Hippocampal formation (tissue), 2 donors: Measurements from ENCODE around the gene CENPE.
"Not testable (repeated sequence)": the region's sequence is repeated elsewhere in the genome, so short reads cannot be mapped to it uniquely, and the experiment has no call there.

ENCODE experiments used
- DNase-seq, 2 donors: peaks; one replicate each; lab custom pipeline; 2025; lab: John Stamatoyannopoulos, UW

Gene CENPE, protein sequence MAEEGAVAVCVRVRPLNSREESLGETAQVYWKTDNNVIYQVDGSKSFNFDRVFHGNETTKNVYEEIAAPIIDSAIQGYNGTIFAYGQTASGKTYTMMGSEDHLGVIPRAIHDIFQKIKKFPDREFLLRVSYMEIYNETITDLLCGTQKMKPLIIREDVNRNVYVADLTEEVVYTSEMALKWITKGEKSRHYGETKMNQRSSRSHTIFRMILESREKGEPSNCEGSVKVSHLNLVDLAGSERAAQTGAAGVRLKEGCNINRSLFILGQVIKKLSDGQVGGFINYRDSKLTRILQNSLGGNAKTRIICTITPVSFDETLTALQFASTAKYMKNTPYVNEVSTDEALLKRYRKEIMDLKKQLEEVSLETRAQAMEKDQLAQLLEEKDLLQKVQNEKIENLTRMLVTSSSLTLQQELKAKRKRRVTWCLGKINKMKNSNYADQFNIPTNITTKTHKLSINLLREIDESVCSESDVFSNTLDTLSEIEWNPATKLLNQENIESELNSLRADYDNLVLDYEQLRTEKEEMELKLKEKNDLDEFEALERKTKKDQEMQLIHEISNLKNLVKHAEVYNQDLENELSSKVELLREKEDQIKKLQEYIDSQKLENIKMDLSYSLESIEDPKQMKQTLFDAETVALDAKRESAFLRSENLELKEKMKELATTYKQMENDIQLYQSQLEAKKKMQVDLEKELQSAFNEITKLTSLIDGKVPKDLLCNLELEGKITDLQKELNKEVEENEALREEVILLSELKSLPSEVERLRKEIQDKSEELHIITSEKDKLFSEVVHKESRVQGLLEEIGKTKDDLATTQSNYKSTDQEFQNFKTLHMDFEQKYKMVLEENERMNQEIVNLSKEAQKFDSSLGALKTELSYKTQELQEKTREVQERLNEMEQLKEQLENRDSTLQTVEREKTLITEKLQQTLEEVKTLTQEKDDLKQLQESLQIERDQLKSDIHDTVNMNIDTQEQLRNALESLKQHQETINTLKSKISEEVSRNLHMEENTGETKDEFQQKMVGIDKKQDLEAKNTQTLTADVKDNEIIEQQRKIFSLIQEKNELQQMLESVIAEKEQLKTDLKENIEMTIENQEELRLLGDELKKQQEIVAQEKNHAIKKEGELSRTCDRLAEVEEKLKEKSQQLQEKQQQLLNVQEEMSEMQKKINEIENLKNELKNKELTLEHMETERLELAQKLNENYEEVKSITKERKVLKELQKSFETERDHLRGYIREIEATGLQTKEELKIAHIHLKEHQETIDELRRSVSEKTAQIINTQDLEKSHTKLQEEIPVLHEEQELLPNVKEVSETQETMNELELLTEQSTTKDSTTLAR (N-terminal part only)

DNA sequence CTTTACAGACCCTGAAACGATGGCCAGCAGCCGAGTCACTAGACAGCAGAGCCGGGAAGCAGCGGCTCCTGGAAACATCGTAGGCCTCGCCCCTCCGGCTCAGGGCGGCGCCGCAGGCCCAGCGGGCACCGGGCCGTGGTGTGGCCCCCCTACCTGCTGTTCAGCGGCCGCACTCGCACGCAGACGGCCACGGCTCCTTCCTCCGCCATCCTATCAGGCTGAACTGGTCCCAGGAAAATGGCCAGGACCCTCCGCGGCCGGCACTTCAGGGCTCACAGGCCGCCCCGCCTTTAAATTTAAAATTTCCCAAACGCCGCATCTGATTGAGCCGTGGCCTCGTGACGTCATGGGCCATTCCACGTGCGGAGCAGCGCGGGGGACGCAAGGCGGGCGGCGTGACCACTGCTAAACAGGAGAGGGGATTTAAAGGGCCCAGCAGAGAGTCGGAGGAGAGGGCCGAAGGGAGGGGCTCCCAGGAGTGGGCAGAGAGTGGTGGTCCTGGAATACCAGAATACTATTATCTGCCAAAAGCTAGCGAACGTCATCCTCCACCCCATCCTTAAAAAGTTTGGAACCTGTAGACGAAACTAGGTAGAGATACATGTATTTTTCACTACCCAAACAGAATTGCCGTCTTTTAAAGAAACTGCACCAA, at the start of gene CENPE:
Gene CENPE (minus strand): TSS at position 233 of the 655 bp plus-strand sequence. CDS start 24 bp downstream, at position 209.
- DNase-seq: peak; percentile 58 to 77

DNA sequence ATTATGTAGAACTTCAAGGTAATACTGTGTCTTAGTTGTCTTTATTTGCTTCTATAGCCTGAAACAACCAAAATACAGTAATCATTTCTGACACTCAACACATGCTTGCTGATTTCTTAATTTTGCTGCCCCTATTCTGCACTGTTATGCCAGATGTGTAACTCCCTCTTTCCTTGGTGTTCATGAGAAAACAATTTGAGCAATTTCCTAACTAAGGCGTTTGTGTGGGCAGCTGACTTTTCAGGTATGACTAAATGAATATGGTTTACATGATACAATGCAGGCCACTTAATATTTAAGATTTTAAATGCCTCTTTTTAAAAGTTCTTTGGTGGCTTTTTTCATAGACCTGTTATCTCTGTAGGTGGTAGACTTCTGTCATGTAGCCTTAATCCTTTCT, 46.1 kb upstream of the CENPE start:
- no peak for DNase-seq

DNA sequence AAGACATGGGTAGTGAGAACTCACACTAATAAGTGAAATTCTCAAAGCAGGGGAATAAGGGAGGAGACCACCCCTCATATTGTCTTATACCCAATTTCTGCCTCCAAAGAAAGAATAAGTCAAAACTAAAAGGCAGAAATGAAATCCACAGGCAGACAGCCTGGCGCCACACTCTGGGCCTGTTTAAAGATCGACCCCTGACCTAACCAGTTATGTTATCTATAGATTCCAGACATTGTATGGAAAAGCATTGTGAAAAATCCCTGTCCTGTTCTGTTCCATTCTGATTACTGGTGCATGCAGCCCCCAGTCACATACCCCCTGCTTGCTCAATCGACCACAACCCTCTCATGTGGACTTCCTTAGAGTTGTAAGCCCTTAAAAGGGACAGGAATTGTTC, 32.8 kb upstream of the CENPE start:
- DNase-seq: not testable (repeated sequence)

DNA sequence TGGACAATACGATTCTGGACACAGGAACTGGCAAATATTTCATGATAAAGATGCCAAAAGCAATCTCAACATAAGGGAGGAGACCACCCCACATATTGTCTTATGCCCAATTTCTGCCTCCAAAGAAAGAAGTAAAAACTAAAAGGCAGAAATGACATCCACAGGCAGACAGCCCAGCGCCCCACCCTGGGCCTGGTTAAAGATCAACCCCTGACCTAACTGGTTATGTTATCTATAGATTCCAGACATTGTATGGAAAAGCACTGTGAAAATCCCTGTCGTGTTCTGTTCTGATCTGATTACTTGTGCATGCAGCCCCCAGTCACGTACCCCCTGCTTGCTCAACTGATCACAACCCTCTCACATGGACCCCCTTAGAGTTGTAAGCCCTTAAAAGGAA, 25.4 kb upstream of the CENPE start:
- DNase-seq: not testable (repeated sequence)

DNA sequence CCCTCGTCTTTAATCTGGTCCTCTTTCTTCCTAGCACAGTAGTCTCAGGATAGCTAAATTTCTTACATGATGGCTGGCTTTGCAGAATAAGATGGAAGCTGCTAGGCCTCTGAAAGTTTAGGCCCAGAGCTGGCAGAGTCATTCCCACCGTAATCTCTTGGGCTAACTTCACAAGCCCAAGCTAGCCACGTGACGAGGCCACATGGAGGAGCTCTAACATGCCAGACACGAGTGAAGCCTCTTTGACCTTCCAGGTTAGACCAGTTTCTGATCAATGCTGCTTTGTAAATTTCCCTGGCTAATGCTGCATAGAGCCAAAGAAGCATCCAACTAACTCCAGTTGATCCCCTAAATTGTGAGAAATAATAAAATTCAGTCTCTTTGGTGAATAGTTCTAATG, 9.5 kb upstream of the CENPE start:
- peak in 1 of 2 donors; percentile 0 for DNase-seq

DNA sequence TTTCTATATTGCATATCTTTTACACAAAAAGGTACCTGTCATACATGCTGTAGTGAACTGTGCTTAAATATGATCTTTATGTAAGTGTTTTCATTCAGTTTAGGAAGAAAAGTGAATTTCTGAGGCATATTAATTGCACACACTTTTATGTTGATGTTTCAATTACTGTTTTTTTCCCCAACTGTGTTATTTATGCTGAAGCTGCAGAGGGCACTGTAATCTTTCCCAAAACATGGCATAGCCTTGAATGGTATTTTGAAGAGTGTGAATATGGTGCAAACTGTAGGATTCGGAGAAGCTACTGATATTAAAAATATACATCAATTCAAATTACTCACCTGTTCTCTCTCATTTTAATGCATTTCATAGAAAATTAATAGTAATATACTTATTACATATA, 6.0 kb upstream of the CENPE start:
- DNase-seq: peak; percentile 0 to 42

DNA sequence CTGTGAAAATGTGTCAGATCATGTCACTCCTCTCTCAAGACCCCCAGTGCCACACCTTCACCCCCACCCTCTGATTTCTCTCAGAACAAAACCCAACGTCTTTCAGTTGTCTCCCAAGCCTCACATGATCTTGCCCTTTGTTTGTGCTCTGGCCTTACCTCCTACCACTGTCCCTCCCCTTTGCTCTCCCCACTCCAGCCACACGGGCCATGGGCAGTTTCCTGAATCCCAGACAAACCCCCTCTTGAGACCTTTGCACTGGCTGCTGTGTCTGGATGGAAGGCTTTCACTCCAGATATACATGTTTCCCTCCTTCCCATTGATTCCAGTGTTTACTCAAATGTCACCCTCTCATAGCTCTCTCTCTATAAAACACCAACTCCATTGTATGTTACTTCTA, 3.6 kb upstream of the CENPE start:
- DNase-seq: no peak

DNA sequence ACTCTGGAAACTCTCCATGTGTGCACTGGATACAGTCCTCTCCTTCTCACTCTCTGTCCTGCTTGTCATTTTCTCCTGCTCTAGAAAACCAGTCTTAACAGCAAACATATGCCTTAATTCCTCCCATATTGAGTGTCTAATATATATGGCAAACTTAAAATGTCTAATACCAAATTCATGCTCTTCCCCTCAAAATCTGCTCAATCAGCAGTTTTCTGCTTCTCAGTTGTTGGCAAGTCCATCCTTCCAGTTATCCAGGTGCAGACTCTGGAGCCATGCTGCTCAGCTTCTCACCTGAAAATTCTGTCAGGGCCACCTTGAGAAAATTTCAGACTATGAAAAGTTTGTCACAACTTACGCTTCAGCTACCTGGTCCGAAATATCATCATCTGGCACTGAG, 3.1 kb upstream of the CENPE start:
- no peak for DNase-seq

DNA sequence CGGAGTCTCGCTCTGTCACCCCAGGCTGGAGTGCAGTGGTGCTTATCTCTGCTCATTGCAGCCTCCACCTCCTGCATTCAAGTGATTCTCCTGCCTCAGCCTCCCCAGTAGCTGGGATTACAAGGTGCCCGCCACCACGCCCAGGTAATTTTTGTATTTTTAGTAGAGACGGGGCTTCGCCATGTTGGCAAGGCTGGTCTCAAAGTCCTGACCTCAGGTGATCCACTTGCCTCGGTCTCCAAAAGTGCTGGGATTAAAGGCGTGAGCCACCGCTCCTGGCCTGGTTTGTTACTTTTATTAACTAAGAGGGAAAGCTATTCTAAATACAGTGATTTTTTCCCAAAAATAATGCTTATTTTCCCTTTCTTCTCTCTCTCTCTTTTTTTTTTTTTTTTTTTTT, 866 bp upstream of the CENPE start:
- DNase-seq: no peak

DNA sequence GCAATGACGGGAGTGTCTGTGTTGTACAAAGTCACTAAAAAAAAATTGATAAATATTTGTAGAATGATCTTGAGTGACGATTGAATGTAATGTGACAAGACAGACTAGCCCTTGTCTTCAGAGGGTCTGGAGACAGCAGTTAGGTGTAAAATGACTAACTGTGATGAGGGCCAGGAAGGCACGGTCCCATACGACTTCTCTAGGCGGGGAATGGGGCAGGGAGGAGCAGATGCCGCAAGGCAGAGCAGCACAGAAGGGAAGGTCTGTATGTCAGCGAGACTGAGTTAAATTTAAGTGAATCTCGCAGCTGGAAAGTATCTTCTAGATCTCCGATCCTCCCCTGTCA, 405 bp downstream of the CENPE start:
- no peak for DNase-seq

DNA sequence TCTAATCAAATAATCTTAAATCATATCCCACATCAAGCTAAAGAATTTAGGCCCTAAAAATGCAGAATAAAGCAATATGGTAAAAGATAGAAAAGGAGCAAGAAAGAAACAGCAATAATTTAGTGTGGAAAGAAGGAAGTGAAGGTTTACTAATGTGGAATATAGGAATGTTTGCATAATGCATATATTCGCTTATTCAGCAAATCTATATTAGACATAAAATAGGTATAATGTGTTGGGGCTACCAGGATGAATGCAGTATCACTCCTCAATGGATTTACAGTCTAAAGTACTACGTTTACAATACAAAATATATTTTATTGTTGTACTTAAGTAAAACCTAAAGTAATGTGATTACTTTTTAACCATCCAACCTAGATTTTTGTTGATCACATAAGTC, 4.7 kb downstream of the CENPE start:
- no peak for DNase-seq

DNA sequence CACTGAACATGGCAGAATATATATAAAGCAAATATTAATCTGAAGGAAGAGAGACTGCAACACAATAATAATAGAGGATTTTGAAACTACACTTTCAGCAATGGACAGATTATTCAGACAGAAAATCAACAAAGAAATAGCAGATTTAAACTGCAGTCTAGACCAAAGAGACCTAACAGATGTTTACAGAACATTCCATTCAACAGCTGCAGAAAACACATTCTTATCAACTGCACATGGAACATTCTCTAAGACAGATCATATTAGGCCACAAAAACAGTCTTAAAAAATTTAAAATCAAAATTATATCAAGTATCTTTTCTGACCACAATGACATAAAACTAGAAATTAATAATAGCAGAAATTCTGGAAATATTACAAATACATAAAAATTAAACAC, 27.1 kb downstream of the CENPE start:
- no peak for DNase-seq

DNA sequence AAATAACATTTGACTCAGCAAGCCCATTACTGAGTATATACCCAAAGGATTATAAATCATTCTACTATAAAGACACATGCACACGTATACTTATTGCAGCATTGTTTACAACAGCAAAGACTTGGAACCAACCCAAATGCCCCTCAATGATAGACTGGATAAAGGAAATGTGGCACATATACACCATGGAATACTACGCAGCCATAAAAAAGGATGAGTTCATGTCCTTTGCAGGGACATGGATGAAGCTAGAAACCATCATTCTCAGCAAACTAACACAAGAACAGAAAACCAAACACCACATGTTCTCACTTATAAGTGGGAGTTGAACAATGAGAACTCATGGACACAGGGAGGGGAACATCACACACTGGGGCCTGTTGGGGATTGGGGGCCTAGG, 28.4 kb downstream of the CENPE start:
- DNase-seq: not testable (repeated sequence)

DNA sequence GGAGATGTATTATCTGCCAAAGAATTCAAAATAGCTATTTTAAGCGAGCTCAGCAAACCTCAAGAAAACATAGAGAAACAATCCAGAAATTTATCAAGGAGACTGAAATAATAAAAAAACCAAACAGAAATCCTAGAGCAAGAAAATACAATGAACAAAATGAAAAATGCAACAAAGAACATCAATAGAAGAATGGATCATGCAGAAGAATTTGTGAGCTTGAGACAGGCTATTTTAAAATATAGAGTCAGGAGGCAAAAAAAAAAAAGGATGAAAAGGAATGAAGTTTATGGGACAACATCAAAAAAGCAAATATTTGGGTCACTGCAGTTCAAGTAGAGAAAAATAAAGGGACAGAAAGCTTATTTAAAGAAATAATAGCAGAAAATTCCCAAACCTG, 29.1 kb downstream of the CENPE start:
- no peak for DNase-seq

DNA sequence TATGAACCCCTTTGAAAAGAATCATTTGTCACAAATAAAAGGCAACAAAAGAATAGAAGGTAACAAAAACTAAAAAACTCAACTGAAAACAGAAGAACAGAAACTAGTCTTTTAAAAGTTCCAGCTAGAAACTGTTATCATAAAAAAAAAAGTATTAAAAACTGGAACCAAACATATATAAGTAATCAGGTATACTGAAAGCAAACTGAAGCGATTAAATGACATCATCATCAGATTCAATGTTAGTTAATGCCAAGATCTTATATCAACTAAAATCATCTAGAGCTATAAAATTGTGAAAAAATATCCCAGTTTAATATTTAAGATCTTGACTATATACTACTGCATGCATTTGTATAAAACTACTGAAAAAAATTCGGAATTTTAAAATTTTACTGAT, 36.0 kb downstream of the CENPE start:
- no peak for DNase-seq

DNA sequence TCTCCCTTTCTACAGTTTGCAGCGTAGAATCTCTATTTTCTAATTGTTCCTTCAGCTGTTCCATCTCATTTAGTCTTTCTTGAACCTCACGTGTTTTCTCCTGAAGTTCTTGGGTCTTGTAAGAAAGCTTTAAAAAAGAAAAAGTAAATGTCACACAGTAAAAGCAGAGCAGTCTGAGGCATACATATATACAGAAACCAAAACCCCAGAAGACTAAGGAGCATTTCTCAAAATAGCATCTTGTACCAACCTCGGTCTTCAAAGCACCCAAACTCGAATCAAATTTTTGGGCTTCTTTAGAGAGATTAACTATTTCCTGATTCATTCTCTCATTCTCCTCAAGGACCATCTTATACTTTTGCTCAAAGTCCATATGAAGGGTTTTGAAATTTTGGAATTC, 39.4 kb downstream of the CENPE start:
- no peak for DNase-seq

DNA sequence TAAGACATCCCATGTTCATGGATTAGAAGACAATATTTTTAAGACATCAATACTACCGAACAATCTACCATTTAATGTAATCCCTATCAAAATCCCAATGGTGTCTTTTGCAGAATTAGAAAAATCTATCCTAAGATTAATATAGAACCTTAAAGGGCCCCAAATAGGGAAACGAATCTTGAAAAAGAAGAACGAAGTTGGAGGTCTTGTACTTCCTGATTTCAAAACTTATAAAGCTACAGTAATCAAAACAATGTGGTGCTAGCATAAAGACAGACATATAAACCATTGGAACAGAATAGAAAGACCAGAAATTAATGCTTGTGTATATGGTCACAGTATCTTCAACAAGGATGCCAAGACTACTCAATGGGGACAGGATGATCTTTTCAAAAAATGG, 42.0 kb downstream of the CENPE start:
- DNase-seq: no peak

DNA sequence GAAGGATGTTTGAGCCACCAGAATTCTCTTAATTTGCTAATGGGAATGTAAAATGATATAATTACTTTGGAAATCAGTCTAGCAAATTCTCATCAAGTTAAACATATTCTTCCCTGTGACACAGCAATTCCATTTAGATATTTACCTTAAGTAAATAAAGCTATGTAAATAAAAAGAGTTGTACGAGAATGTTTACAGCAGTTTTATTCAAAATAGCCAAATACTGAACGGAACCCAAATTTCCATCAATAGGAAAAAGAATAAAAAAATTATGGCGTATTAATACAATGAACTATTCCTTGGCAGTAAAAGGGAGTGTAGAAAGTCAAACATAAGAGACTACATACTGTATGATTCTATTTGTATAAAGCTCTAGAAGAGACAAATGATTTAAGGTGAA, 45.8 kb downstream of the CENPE start:
- no peak for DNase-seq

DNA sequence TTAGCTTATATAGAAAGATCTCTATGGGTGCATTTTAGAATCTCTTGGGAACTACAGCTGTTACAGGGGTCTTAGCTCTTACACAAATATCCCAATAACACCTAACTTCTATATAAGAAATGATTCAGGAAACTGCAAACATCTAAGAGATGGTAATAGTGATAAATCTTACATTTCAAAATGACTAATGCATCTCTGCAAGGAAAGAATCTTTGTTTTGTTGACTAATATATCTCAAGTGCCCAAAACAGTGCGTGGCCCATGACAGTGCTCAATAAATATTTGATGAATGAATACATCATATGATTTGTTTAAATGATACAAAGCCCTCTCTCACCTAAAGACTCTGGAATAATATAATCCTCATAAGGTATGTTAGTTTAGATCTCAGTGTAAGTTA, 47.5 kb downstream of the CENPE start:
- DNase-seq: no peak

DNA sequence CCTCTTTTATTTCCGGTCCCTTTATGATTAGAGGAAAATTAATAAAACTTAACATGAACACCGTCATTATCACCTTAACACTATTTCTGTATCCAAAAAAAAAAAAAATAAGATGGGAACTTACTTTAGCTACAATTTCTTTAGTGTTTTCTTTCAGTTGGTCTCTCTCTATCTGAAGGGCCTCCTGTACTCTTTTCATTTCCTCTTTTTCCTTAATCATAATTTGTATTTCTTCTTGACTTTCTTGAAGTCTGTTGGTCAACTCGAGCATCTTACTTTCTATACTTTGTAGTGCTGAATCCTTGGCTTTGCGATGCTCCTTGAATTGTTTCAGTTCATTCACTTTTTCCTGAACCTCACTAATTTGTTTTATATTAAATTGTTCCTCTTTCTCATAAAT, 53.2 kb downstream of the CENPE start:
- no peak for DNase-seq

DNA sequence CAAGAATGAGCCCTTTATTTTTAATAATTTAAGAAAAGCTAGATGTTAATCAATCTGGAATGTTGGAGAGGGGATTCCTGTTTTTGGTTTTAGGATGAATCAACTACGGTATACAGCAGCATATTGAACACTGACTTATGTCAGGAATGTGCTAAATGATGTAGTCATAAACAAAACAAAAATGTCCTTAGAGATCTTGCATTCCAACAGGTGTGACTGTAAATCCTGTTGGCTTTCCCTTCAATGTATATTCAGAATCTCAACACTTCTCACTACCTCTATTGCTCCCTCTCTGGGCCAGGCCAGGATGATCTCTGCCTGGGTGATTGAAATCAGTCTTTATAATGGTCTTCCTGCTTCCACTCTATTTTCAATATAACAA, 60.7 kb downstream of the CENPE start:
- no peak for DNase-seq
